ENCODE measurements around the gene CLDN4. TPM values are rescaled to one million over a fixed set of nuclear protein-coding genes. Genes with fewer than 3 reads are reported as not detected.

The CLDN4 gene
- polyA plus RNA-seq, 3 donors, result 0.01 TPM; not detected in 2

- Mint-ChIP-seq H3K27me3 (ENCODE audit: low read depth in 3 of 3) (peaks cover 9 to 25% (median 16%) of the 10 kb centered on the region in 3 donors), H3K4me1 (no peaks in the 10 kb centered on the region), H3K36me3 (no peaks in the 10 kb centered on the region), H3K4me3 (peak overlapping the region in 1 of 2 donors; percentile 42), H3K27ac (peak overlapping the region in 1 of 7 donors; percentile 4), H3K9me3 (peaks cover 0 to 11% (median 5%) of the 10 kb centered on the region in 7 donors)
- H2AFZ ChIP-seq (ENCODE audit: insufficient read depth, low read depth, low read length, poor library complexity, severe bottlenecking), result no peak overlapping the region
- no peak overlapping the region for H3K4me3 ChIP-seq (replicated peaks in 1 of 3; ENCODE audit: low read depth in 2 of 3, low read length in 3 of 3)
- H3K4me1 ChIP-seq (ENCODE audit: control insufficient read depth in 1 of 2, insufficient read depth in 2 of 2, low read length in 2 of 2), result no peaks in the 10 kb centered on the region
- no peak for DNase-seq
- TF ChIP-seq, protein P1, sequence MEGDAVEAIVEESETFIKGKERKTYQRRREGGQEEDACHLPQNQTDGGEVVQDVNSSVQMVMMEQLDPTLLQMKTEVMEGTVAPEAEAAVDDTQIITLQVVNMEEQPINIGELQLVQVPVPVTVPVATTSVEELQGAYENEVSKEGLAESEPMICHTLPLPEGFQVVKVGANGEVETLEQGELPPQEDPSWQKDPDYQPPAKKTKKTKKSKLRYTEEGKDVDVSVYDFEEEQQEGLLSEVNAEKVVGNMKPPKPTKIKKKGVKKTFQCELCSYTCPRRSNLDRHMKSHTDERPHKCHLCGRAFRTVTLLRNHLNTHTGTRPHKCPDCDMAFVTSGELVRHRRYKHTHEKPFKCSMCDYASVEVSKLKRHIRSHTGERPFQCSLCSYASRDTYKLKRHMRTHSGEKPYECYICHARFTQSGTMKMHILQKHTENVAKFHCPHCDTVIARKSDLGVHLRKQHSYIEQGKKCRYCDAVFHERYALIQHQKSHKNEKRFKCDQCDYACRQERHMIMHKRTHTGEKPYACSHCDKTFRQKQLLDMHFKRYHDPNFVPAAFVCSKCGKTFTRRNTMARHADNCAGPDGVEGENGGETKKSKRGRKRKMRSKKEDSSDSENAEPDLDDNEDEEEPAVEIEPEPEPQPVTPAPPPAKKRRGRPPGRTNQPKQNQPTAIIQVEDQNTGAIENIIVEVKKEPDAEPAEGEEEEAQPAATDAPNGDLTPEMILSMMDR (IDR thresholded peaks at IDR 0.05), result no peak
- H3K36me3 ChIP-seq (replicated peaks in 1 of 2; ENCODE audit: control insufficient read depth in 1 of 2, insufficient read depth in 2 of 2, low read length in 2 of 2), result no peaks in the 10 kb centered on the region
- H3K27ac ChIP-seq (ENCODE audit: low read depth in 1 of 2, low read length in 2 of 2), result no peak overlapping the region
- peaks cover 0 to 4% of the 10 kb centered on the region in 2 donors for H3K9me3 ChIP-seq (replicated peaks in 1 of 2; ENCODE audit: control insufficient read depth in 1 of 2, insufficient read depth in 1 of 2, low read length in 2 of 2)
- H3K27me3 ChIP-seq (ENCODE audit: control insufficient read depth in 2 of 2, insufficient read depth in 2 of 2, low read length in 2 of 2), result peaks cover 0 to 3% of the 10 kb centered on the region in 2 donors
- 84% methylated on average over 7 of the region's 8 CpGs for WGBS (ENCODE audit: insufficient coverage)
- H3K4me2 ChIP-seq (replicated peaks; ENCODE audit: extremely low read depth, low read length, poor library complexity, severe bottlenecking), result no peak overlapping the region
- H4K20me1 ChIP-seq (ENCODE audit: insufficient read depth, low read length), result no peaks in the 10 kb centered on the region
- intact Hi-C loops (cut with micrococcal nuclease), result no loop called here
- no peak overlapping the region for H3K9ac ChIP-seq (ENCODE audit: insufficient read depth, low read length, poor library complexity, severe bottlenecking)
- no peaks in the 10 kb centered on the region for H3K79me2 ChIP-seq (ENCODE audit: insufficient read depth, low read length)
Measured at GRCh38 chr7:73815436-73815835, 15.4 kb upstream of the CLDN4 start.

- Mint-ChIP-seq H3K27ac (no peak overlapping the region), H3K4me1 (no peaks in the 10 kb centered on the region), H3K9me3 (peaks cover 0 to 9% (median 5%) of the 10 kb centered on the region in 7 donors), H3K36me3 (no peaks in the 10 kb centered on the region), H3K27me3 (ENCODE audit: low read depth in 3 of 3) (peaks cover 15 to 26% (median 16%) of the 10 kb centered on the region in 3 donors), H3K4me3 (no peak overlapping the region)
- intact Hi-C loops (cut with micrococcal nuclease), result no loop called here
- no peaks in the 10 kb centered on the region for H3K4me1 ChIP-seq (ENCODE audit: control insufficient read depth in 1 of 2, insufficient read depth in 2 of 2, low read length in 2 of 2)
- no peak overlapping the region for H3K4me3 ChIP-seq (replicated peaks in 1 of 3; ENCODE audit: low read depth in 2 of 3, low read length in 3 of 3)
- H3K27ac ChIP-seq (ENCODE audit: low read depth in 1 of 2, low read length in 2 of 2), result no peak overlapping the region
- no peaks in the 10 kb centered on the region for H4K20me1 ChIP-seq (ENCODE audit: insufficient read depth, low read length)
- H3K36me3 ChIP-seq (replicated peaks in 1 of 2; ENCODE audit: control insufficient read depth in 1 of 2, insufficient read depth in 2 of 2, low read length in 2 of 2), result no peaks in the 10 kb centered on the region
- H3K4me2 ChIP-seq (replicated peaks; ENCODE audit: extremely low read depth, low read length, poor library complexity, severe bottlenecking), result no peak overlapping the region
- no peak for DNase-seq
- H3K9ac ChIP-seq (ENCODE audit: insufficient read depth, low read length, poor library complexity, severe bottlenecking), result no peak overlapping the region
- H3K79me2 ChIP-seq (ENCODE audit: insufficient read depth, low read length), result no peaks in the 10 kb centered on the region
- peaks cover 0 to 3% of the 10 kb centered on the region in 2 donors for H3K27me3 ChIP-seq (ENCODE audit: control insufficient read depth in 2 of 2, insufficient read depth in 2 of 2, low read length in 2 of 2)
- 93% methylated on average over 5 of the region's 6 CpGs for WGBS (ENCODE audit: insufficient coverage)
- H3K9me3 ChIP-seq (replicated peaks in 1 of 2; ENCODE audit: control insufficient read depth in 1 of 2, insufficient read depth in 1 of 2, low read length in 2 of 2), result peaks cover 0 to 4% of the 10 kb centered on the region in 2 donors
- no peak overlapping the region for H2AFZ ChIP-seq (ENCODE audit: insufficient read depth, low read depth, low read length, poor library complexity, severe bottlenecking)
- TF ChIP-seq, protein P1 (IDR thresholded peaks at IDR 0.05), result no peak
Measured at GRCh38 chr7:73817121-73817520, 13.7 kb upstream of the CLDN4 start.
